H1 (cell line): ENCODE data around the gene CCDC92B. TPM values are rescaled to one million over a fixed set of nuclear protein-coding genes. Genes with fewer than 3 reads are reported as not detected.

Experiments
- CTCF ChIA-PET: fragments of 300-600 bp; sonication (Branson Sonifier 250); formaldehyde crosslinking; loops from one replicate; lab custom pipeline; 2021; ENCODE audit not compliant: partially characterized antibody; lab: Charles Lee
- POLR2A ChIA-PET: fragments of 300-600 bp; sonication (Branson Sonifier 250); formaldehyde crosslinking; loops from one replicate; lab custom pipeline; 2021; ENCODE audit warnings: inconsistent platforms; ENCODE audit not compliant: partially characterized antibody; lab: Charles Lee
- DNase-seq, 2 experiments: peaks; one replicate each; pipeline versions ENCODE4 v3.0.0 to v3.0.0-alpha.2; 2010 to 2022; ENCODE audit warnings: low spot score in 2 of 2, low read depth in 1 of 2, mixed read lengths in 1 of 2
- FAIRE-seq: peaks from 2 replicates; lab custom pipeline; 2011; peaks lifted over from hg19 to GRCh38; lab: Jason Lieb, UNC
- H2AFZ ChIP-seq: 2 replicates; pipeline ENCODE4 v1.8.1; 2012; ENCODE audit warnings: low read length, inconsistent platforms
- H2AK5ac ChIP-seq: 2 replicates; pipeline ENCODE4 v1.6.1; 2013; ENCODE audit warnings: low read depth, low read length
- H2BK120ac ChIP-seq: replicated peaks from 2 replicates; pipeline ENCODE3; 2013; ENCODE audit warnings: low read depth, low read length, inconsistent platforms
- H2BK12ac ChIP-seq: 2 replicates; pipeline ENCODE4 v1.6.1; 2013; ENCODE audit warnings: low read depth, low read length
- H2BK15ac ChIP-seq: 2 replicates; pipeline ENCODE4 v1.6.1; 2013; ENCODE audit warnings: low read length
- H2BK20ac ChIP-seq: 2 replicates; pipeline ENCODE4 v1.6.1; 2013; ENCODE audit warnings: low read length
- H2BK5ac ChIP-seq: 2 replicates; pipeline ENCODE4 v1.6.1; 2013; ENCODE audit warnings: low read depth, low read length
- H3K14ac ChIP-seq: 2 replicates; pipeline ENCODE4 v1.6.1; 2013; ENCODE audit warnings: inconsistent platforms; ENCODE audit not compliant: insufficient read length
- H3K18ac ChIP-seq: 2 replicates; pipeline ENCODE4 v1.6.1; 2013; ENCODE audit warnings: low read length; ENCODE audit errors: extremely low read depth
- H3K23ac ChIP-seq: 2 replicates; pipeline ENCODE4 v1.6.1; 2013; ENCODE audit warnings: inconsistent platforms; ENCODE audit not compliant: insufficient read length
- H3K23me2 ChIP-seq: 2 replicates; pipeline ENCODE4 v1.6.1; 2013; ENCODE audit warnings: low read depth, low read length
- H3K27ac ChIP-seq: 2 replicates; pipeline ENCODE4 v1.6.1; 2011; ENCODE audit warnings: low read depth, low read length, inconsistent platforms
- H3K27me3 ChIP-seq, 4 experiments: replicated peaks in 1 of 4; 1 replicate in 1 of 4; 2 replicates in 3 of 4; pipeline versions ENCODE4 v1.6.1 to v1.8.1; 2011 to 2013; ENCODE audit warnings: low read length in 3 of 4, mild to moderate bottlenecking in 3 of 4, inconsistent platforms in 2 of 4, mixed read lengths in 2 of 4, moderate library complexity in 1 of 4; ENCODE audit not compliant: control insufficient read depth in 3 of 4, insufficient read depth in 3 of 4; ENCODE audit errors: extremely low read depth in 1 of 4
- H3K36me3 ChIP-seq, 4 experiments: 2 replicates each; pipeline versions ENCODE4 v1.6.1 to v1.8.1; 2011 to 2013; ENCODE audit warnings: mild to moderate bottlenecking in 4 of 4, low read length in 3 of 4, moderate library complexity in 2 of 4, control low read depth in 1 of 4, inconsistent platforms in 1 of 4; ENCODE audit not compliant: insufficient read depth in 4 of 4, control insufficient read depth in 2 of 4
- H3K4ac ChIP-seq: replicated peaks from 2 replicates; pipeline ENCODE3; 2013; ENCODE audit warnings: low read length, low read depth, mixed read lengths, inconsistent platforms; ENCODE audit not compliant: insufficient read length
- H3K4me1 ChIP-seq, 4 experiments: replicated peaks in 1 of 4; 1 replicate in 1 of 4; 2 replicates in 3 of 4; pipeline versions ENCODE4 v1.6.1 to v1.8.1; 2011 to 2013; ENCODE audit warnings: low read length in 3 of 4, inconsistent platforms in 2 of 4, mixed read lengths in 1 of 4; ENCODE audit not compliant: insufficient read depth in 4 of 4, control insufficient read depth in 3 of 4
- H3K4me2 ChIP-seq, 2 experiments: 2 replicates each; pipeline versions ENCODE4 v1.6.1 to v1.8.1; 2011 to 2013; ENCODE audit warnings: low read depth in 2 of 2, low read length in 2 of 2, control low read depth in 1 of 2, inconsistent platforms in 1 of 2, mild to moderate bottlenecking in 1 of 2; ENCODE audit not compliant: insufficient read depth in 1 of 2
- H3K4me3 ChIP-seq, 4 experiments: fragments of 200-600, 300-600 bp in 1 of 4; sonication (generic), shearing (Covaris generic), sonication (Bioruptor Twin) in 1 of 4; 2 replicates each; pipeline versions ENCODE4 v1.5.1 to v1.8.1; 2011 to 2016; ENCODE audit warnings: low read length in 4 of 4, low read depth in 3 of 4, control low read depth in 2 of 4, inconsistent platforms in 2 of 4, mild to moderate bottlenecking in 2 of 4, mixed read lengths in 1 of 4, moderate library complexity in 1 of 4; ENCODE audit not compliant: insufficient read depth in 2 of 4; ENCODE audit errors: extremely low read depth in 1 of 4
- H3K56ac ChIP-seq: replicated peaks from 2 replicates; pipeline ENCODE3; 2013; ENCODE audit warnings: low read depth, mild to moderate bottlenecking, mixed read lengths, low read length, inconsistent platforms; ENCODE audit not compliant: insufficient read length
- H3K79me1 ChIP-seq: 2 replicates; pipeline ENCODE4 v1.6.1; 2013; ENCODE audit warnings: low read depth, low read length, control low read depth
- H3K79me2 ChIP-seq, 2 experiments: 2 replicates each; pipeline versions ENCODE4 v1.6.1 to v1.8.1; 2012 to 2013; ENCODE audit warnings: low read length in 2 of 2, mild to moderate bottlenecking in 2 of 2, inconsistent platforms in 1 of 2; ENCODE audit not compliant: insufficient read depth in 2 of 2, control insufficient read depth in 1 of 2
- H3K9ac ChIP-seq, 4 experiments: replicated peaks in 1 of 4; 1 replicate in 1 of 4; 2 replicates in 3 of 4; pipeline versions ENCODE4 v1.6.1 to v1.8.1; 2011 to 2013; ENCODE audit warnings: low read depth in 3 of 4, low read length in 3 of 4, control low read depth in 2 of 4, mild to moderate bottlenecking in 2 of 4, moderate library complexity in 2 of 4, inconsistent platforms in 1 of 4; ENCODE audit errors: extremely low read depth in 1 of 4
- H3K9me3 ChIP-seq, 2 experiments: 2 replicates each; pipeline versions ENCODE4 v1.6.1 to v1.8.1; 2012 to 2013; ENCODE audit warnings: mild to moderate bottlenecking in 2 of 2, moderate library complexity in 2 of 2, control low read depth in 1 of 2, inconsistent platforms in 1 of 2, low read depth in 1 of 2, low read length in 1 of 2, mixed read lengths in 1 of 2; ENCODE audit not compliant: insufficient read depth in 2 of 2
- H4K20me1 ChIP-seq, 2 experiments: replicated peaks in 1 of 2; 2 replicates each; pipeline versions ENCODE3 to v1.8.1; 2011 to 2013; ENCODE audit warnings: inconsistent platforms in 2 of 2, low read length in 2 of 2, mild to moderate bottlenecking in 1 of 2; ENCODE audit not compliant: insufficient read depth in 2 of 2, control insufficient read depth in 1 of 2
- H4K5ac ChIP-seq: 2 replicates; pipeline ENCODE4 v1.6.1; 2013; ENCODE audit warnings: low read length, low read depth, mixed read lengths, inconsistent platforms; ENCODE audit not compliant: insufficient read length
- H4K8ac ChIP-seq: 2 replicates; pipeline ENCODE4 v1.8.0; 2013; ENCODE audit warnings: mild to moderate bottlenecking, moderate library complexity, low read length, inconsistent platforms; ENCODE audit not compliant: insufficient read depth; ENCODE audit errors: extremely low read depth
- H4K91ac ChIP-seq: replicated peaks from 2 replicates; pipeline ENCODE3; 2013; ENCODE audit warnings: low read length, mixed read lengths, inconsistent platforms; ENCODE audit not compliant: insufficient read length
- BACH1 ChIP-seq: IDR thresholded peaks from 2 replicates; pipeline ENCODE4 v1.6.1; 2012; ENCODE audit warnings: low read length, improper control_type of control experiment
- CHD2 ChIP-seq: IDR thresholded peaks from 2 replicates; pipeline ENCODE4 v1.6.1; 2012; ENCODE audit warnings: low read length, improper control_type of control experiment
- CTCF ChIP-seq, 3 experiments: IDR thresholded peaks; 1 replicate in 2 of 3; 2 replicates in 1 of 3; pipeline versions ENCODE4 v1.5.1 to v1.6.1; 2011; ENCODE audit warnings: low read length in 3 of 3, mild to moderate bottlenecking in 3 of 3, inconsistent platforms in 2 of 3, low read depth in 1 of 3, moderate library complexity in 1 of 3; ENCODE audit not compliant: insufficient read depth in 1 of 3; ENCODE audit errors: control extremely low read depth in 1 of 3
- FOSL1 ChIP-seq: IDR thresholded peaks from 2 replicates; pipeline ENCODE4 v1.6.1; 2011; ENCODE audit warnings: mild to moderate bottlenecking, low read depth, low read length, moderate library complexity; ENCODE audit not compliant: insufficient read depth
- PHF8 ChIP-seq: fragments of 200-600 bp; sonication (generic); conservative IDR thresholded peaks from 2 replicates; pipeline ENCODE4 v1.7.1; 2012; ENCODE audit warnings: low read depth, mild to moderate bottlenecking, inconsistent platforms, low read length, moderate library complexity
- ZNF274 ChIP-seq: IDR thresholded peaks from 2 replicates; pipeline ENCODE4 v1.7.0; 2012; ENCODE audit warnings: low read length, borderline replicate concordance; ENCODE audit errors: extremely low read depth
- WGBS, 2 experiments: shearing (Covaris generic) in 1 of 2; methylation state at CpG; one replicate each; pipeline versions ENCODE4 v1.1.6 to v1.1.7; 2013 to 2015; ENCODE audit warnings: low lambda C conversion rate in 2 of 2, mixed read lengths in 2 of 2, inconsistent platforms in 1 of 2, low coverage in 1 of 2, missing lambda C conversion rate in 1 of 2; ENCODE audit not compliant: insufficient replicate concordance in 2 of 2, insufficient coverage in 1 of 2, insufficient read length in 1 of 2; ENCODE audit errors: extremely low coverage in 1 of 2, missing lambda C conversion rate in 1 of 2; 5-methylcytosine and 5-hydroxymethylcytosine counted together
- polyA plus RNA-seq, 7 experiments: library from polyadenylated mRNA; depleted of rRNA in 3 of 7; stranded (reverse) in 5 of 7; unstranded in 2 of 7; fragments of >200 nt in 5 of 7; fragments of 200-250 nt in 2 of 7; gene quantifications; 1 replicate in 5 of 7; 2 replicates in 1 of 7; 4 replicates in 1 of 7; pipeline versions ENCODE4 v1.2.1 to v1.2.3, GENCODE V29; 2011 to 2013; ENCODE audit warnings: missing spikeins in 2 of 7, mixed read lengths in 2 of 7
- total RNA-seq: library from RNA; stranded (reverse); fragmentation: NEBNext Ultra II Directional; extraction: Animal tissue kit (Norgen Biotek cat#: 25700); gene quantifications from 2 replicates; pipeline ENCODE4 v1.2.1, GENCODE V29; 2021

Gene CCDC92B
- total and polyA plus RNA-seq, 2 of the 8 experiments (the other 6 are each of a cell fraction or from before 2014, with no cell fraction given): 5.5 to 12.1 TPM

DNA sequence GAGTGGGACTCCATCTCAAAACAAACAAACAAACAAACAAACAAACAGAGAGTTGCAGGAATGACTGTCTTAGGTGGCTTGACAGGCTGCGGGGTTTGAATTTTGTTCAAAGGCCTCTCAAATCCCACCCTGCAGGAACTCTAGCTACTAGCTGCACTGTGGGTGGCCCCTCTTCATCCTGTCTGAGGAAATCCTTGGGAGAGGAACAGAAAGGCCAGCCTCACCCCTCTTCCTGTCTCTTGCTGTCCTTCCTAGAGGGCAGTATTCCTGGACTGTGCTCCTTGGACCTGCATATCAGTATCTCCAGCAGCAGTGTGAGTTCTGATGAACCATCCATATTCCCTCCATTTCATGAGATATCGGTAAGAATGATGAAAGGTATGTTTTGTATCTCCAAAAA, 2.0 kb upstream of the CCDC92B start:
- Histone ChIP-seq H2BK12ac (peak overlapping the region; percentile 33; the same call in 1 of the 2 replicates), H2BK15ac (peak overlapping the region; percentile 31; the same call in 1 of the 2 replicates), H3K23ac (no peak overlapping the region), H4K5ac (no peak overlapping the region), H3K14ac (no peak overlapping the region), H2BK5ac (no peak overlapping the region), H2AFZ (no peak overlapping the region), H3K4me3 (no peak overlapping the region), H2AK5ac (no peak overlapping the region), H2BK120ac (peak overlapping the region; percentile 52), H3K4ac (no peak overlapping the region), H3K18ac (no peak overlapping the region), H3K4me2 (peak overlapping the region in 1 of 2 experiments; percentile 4; a peak in 2 of 4 replicates), H3K79me2 (0 out of 4 replicates have a peak, but pooled peaks cover 0 to 3% of the 10 kb centered on the region in 2 experiments), H3K9me3 (no peaks in the 10 kb centered on the region), H3K23me2 (peaks cover 7% of the 10 kb centered on the region; the same call in 1 of the 2 replicates), H3K4me1 (peaks cover 2 to 13% (median 4%) of the 10 kb centered on the region in 4 experiments; a peak in 6 of 7 replicates), H3K79me1 (no peaks in the 10 kb centered on the region), H4K20me1 (peaks cover 0 to 3% of the 10 kb centered on the region in 2 experiments), H2BK20ac (no peak overlapping the region), H3K27me3 (peaks cover 0 to 4% (median 3%) of the 10 kb centered on the region in 4 experiments; a peak in 4 of 7 replicates), H3K56ac (no peak overlapping the region), H3K36me3 (no peaks in the 10 kb centered on the region), H3K27ac (no peak overlapping the region), H4K8ac (no peak overlapping the region), H3K9ac (no peak overlapping the region), H4K91ac (no peak overlapping the region)
- 80% methylated on average over 2 of the region's 2 CpGs; no CpG with 5 or more reads in 1 of the 2 experiments for WGBS, 2 experiments
- POLR2A ChIA-PET: interaction anchor here (0.6 to 1.1 kb wide), 4 partner anchors 21 to 1355 kb away, joined by 3 to 4 read pairs (median 3); no protein-coding TSS in a partner anchor
- CTCF ChIA-PET: interaction anchor here (0.6 to 1.6 kb wide), 8 partner anchors 18 to 903 kb away, joined by 3 to 6 read pairs (median 3); no protein-coding TSS in a partner anchor
- TF ChIP-seq CHD2 (no peak), BACH1 (no peak), ZNF274 (no peak), FOSL1 (no peak), CTCF (IDR thresholded peaks at IDR 0.05; ENCODE audit: control extremely low read depth in 1 of 3, insufficient read depth in 1 of 3, low read depth in 1 of 3, low read length in 3 of 3) (peak in 1 of 3 experiments; percentile 8; a peak in 1 of 4 replicates), PHF8 (no peak)
- no peak for DNase-seq
- peak; percentile 28 for FAIRE-seq
